ENCODE measurements around the gene ZSCAN31. TPM values are rescaled to one million over a fixed set of nuclear protein-coding genes. Genes with fewer than 3 reads are reported as not detected.
A peak's percentile ranks its signal among the peaks of the same experiment; 100 is the strongest.
"Not testable (repeated sequence)": the region's sequence is repeated elsewhere in the genome, so short reads cannot be mapped to it uniquely, and the experiment has no call there.

Gene ZSCAN31
- 10 to 100 TPM in 2 of 4 donors, 1 to 10 TPM in 2; 8.4 to 11.2 (median 9.5) TPM for polyA plus RNA-seq (ENCODE audit: insufficient read length in 4 of 4)

GRCh38 chr6:28335564-28336283 is at the start of gene ZSCAN31:
TSS of gene ZSCAN31 (minus strand) at chr6:28336148. CDS start at chr6:28329683, 6,465 bp downstream.
- DNase-seq (ENCODE audit: low read depth in 4 of 4, low spot score in 3 of 4) = peak; percentile 91 to 99 (median 98)

GRCh38 chr6:28384143-28384533 is 48.2 kb upstream of the ZSCAN31 start:
- DNase-seq (ENCODE audit: low read depth in 4 of 4, low spot score in 3 of 4) = no peak

- DNase-seq (ENCODE audit: low read depth in 4 of 4, low spot score in 3 of 4) = peak; percentile 71 to 78 (median 77)
Measured at GRCh38 chr6:28383235-28384142, 47.5 kb upstream of the ZSCAN31 start.

- no peak for DNase-seq (ENCODE audit: low read depth in 4 of 4, low spot score in 3 of 4)
Measured at GRCh38 chr6:28380381-28380780, 44.4 kb upstream of the ZSCAN31 start.

GRCh38 chr6:28378644-28379043 is 42.7 kb upstream of the ZSCAN31 start:
- DNase-seq (ENCODE audit: low read depth in 4 of 4, low spot score in 3 of 4) = no peak

- no peak for DNase-seq (ENCODE audit: low read depth in 4 of 4, low spot score in 3 of 4)
Measured at GRCh38 chr6:28377879-28378278, 41.9 kb upstream of the ZSCAN31 start.

GRCh38 chr6:28373925-28374324 is 38.0 kb upstream of the ZSCAN31 start:
- no peak for DNase-seq (ENCODE audit: low read depth in 4 of 4, low spot score in 3 of 4)

- DNase-seq (ENCODE audit: low read depth in 4 of 4, low spot score in 3 of 4) = no peak
Measured at GRCh38 chr6:28371706-28372451, 35.9 kb upstream of the ZSCAN31 start.

GRCh38 chr6:28371280-28371679 is 35.3 kb upstream of the ZSCAN31 start:
- DNase-seq (ENCODE audit: low read depth in 4 of 4, low spot score in 3 of 4) = no peak

GRCh38 chr6:28370440-28370839 is 34.5 kb upstream of the ZSCAN31 start:
- DNase-seq (ENCODE audit: low read depth in 4 of 4, low spot score in 3 of 4) = no peak

GRCh38 chr6:28369463-28369862 is 33.5 kb upstream of the ZSCAN31 start:
- no peak for DNase-seq (ENCODE audit: low read depth in 4 of 4, low spot score in 3 of 4)

- DNase-seq (ENCODE audit: low read depth in 4 of 4, low spot score in 3 of 4) = no peak
Measured at GRCh38 chr6:28368522-28368921, 32.6 kb upstream of the ZSCAN31 start.

GRCh38 chr6:28365590-28365989 is 29.6 kb upstream of the ZSCAN31 start:
- not testable (repeated sequence) for DNase-seq (ENCODE audit: low read depth in 4 of 4, low spot score in 3 of 4)

GRCh38 chr6:28360961-28361360 is 25.0 kb upstream of the ZSCAN31 start:
- DNase-seq (ENCODE audit: low read depth in 4 of 4, low spot score in 3 of 4) = no peak

- DNase-seq (ENCODE audit: low read depth in 4 of 4, low spot score in 3 of 4) = not testable (repeated sequence)
Measured at GRCh38 chr6:28359562-28359961, 23.6 kb upstream of the ZSCAN31 start.

GRCh38 chr6:28357036-28357435 is 21.1 kb upstream of the ZSCAN31 start:
- DNase-seq (ENCODE audit: low read depth in 4 of 4, low spot score in 3 of 4) = no peak

GRCh38 chr6:28356666-28357020 is 20.7 kb upstream of the ZSCAN31 start:
- no peak for DNase-seq (ENCODE audit: low read depth in 4 of 4, low spot score in 3 of 4)

GRCh38 chr6:28355743-28356665 is 20.1 kb upstream of the ZSCAN31 start:
- peak; percentile 83 to 91 (median 88) for DNase-seq (ENCODE audit: low read depth in 4 of 4, low spot score in 3 of 4)

GRCh38 chr6:28354688-28355554 is 19.0 kb upstream of the ZSCAN31 start:
- no peak for DNase-seq (ENCODE audit: low read depth in 4 of 4, low spot score in 3 of 4)
